Stomach (tissue), 9 donors: ENCODE data around the gene OPALIN. TPM values are rescaled to one million over a fixed set of nuclear protein-coding genes. Genes with fewer than 3 reads are reported as not detected.

ENCODE experiments used
- DNase-seq, 2 donors: peaks; one replicate each; pipeline versions ENCODE4 v3.0.0 to v3.0.0-alpha.2; 2013 to 2019
- H3K27ac ChIP-seq, 5 donors: fragments of 200-600 bp in 4 of 5; sonication (generic) in 4 of 5; one replicate each; pipeline ENCODE4 v1.5.1; 2013 to 2019; ENCODE audit warnings: mild to moderate bottlenecking in 1 of 5, moderate library complexity in 1 of 5
- H3K27me3 ChIP-seq, 3 donors: fragments of 200-600 bp; sonication (generic); one replicate each; pipeline ENCODE4 v1.5.1; 2017 to 2019; ENCODE audit warnings: mixed run types in 1 of 3
- H3K36me3 ChIP-seq, 4 donors: fragments of 200-600 bp; sonication (generic); 1 replicate in 3 of 4; 2 replicates in 1 of 4; pipeline ENCODE4 v1.5.1; 2016 to 2019
- H3K4me1 ChIP-seq, 4 donors: fragments of 200-600 bp; sonication (generic); one replicate each; pipeline ENCODE4 v1.5.1; 2016 to 2019
- H3K4me3 ChIP-seq, 4 donors: fragments of 200-600 bp; sonication (generic) in 3 of 4; one replicate each; pipeline ENCODE4 v1.5.1; 2016 to 2019; ENCODE audit warnings: mild to moderate bottlenecking in 1 of 4
- H3K9me3 ChIP-seq, 4 donors: fragments of 200-600 bp; sonication (generic); one replicate each; pipeline ENCODE4 v1.5.1; 2016 to 2019
- CTCF ChIP-seq, 7 experiments: fragments of 450-650 bp in 4 of 7; fragments of 200-600 bp in 3 of 7; sonication (generic) in 3 of 7; IDR thresholded peaks; one replicate each; pipeline ENCODE4 v1.5.1; 2016 to 2019; ENCODE audit warnings: antibody characterized with exemption in 7 of 7, control low read depth in 2 of 7, mild to moderate bottlenecking in 1 of 7
- EP300 ChIP-seq: sonication (generic); formaldehyde crosslinking; IDR thresholded peaks from one replicate; pipeline ENCODE4 v1.6.1; 2017; ENCODE audit warnings: antibody characterized with exemption
- POLR2A ChIP-seq, 4 donors: fragments of 450-650 bp; IDR thresholded peaks; one replicate each; pipeline ENCODE4 v1.6.1; 2016; ENCODE audit warnings: antibody characterized with exemption in 4 of 4, control low read depth in 2 of 4, mild to moderate bottlenecking in 1 of 4, moderate library complexity in 1 of 4
- POLR2AphosphoS5 ChIP-seq, 3 donors: sonication (generic); formaldehyde crosslinking; IDR thresholded peaks; one replicate each; pipeline ENCODE4 v1.6.1; 2016; ENCODE audit warnings: antibody characterized with exemption in 3 of 3
- WGBS, 5 donors: extraction: QIAGEN DNeasy Blood & Tissue Kit in 3 of 5; methylation state at CpG; one replicate each; pipeline versions ENCODE4 v1.1.5 to v1.1.7; 2013 to 2018; 5-methylcytosine and 5-hydroxymethylcytosine counted together
- intact Hi-C: fragments of 100-400 bp; cut with DNase I; formaldehyde crosslinking; loops from one replicate; pipeline ENCODE4 v1.15.1; 2023; ENCODE audit warnings: low total_unique reads
- polyA plus RNA-seq, 3 donors: library from polyadenylated mRNA; stranded (reverse); fragments of 200-250 nt; gene quantifications; one replicate each; pipeline ENCODE4 v1.2.3, GENCODE V29; 2013
- total RNA-seq, 5 donors: library from RNA; depleted of rRNA; stranded (reverse); fragments of >200 nt; gene quantifications; one replicate each; pipeline versions ENCODE4 v1.1.0 to v1.2.3, GENCODE V29; 2014 to 2016
- donor health status: healthy with polysubstance abuse.
- donor health status: Bipolar disorder and iron deficiency.
- donor health status: healthy.

Gene OPALIN
- total and polyA plus RNA-seq, 8 donors = not detected

- WGBS, 5 donors = 73 to 84% (median 77%) methylated on average over 12 to 15 of the region's 15 CpGs
- Histone ChIP-seq H3K36me3 (no peaks in the 10 kb centered on the region), H3K9me3 (no peaks in the 10 kb centered on the region), H3K4me3 (no peak overlapping the region), H3K27ac (no peak overlapping the region), H3K4me1 (peaks cover 5 to 24% (median 17%) of the 10 kb centered on the region in 4 donors), H3K27me3 (no peaks in the 10 kb centered on the region)
- DNase-seq = no peak
- intact Hi-C loops = no loop called here
- no peak for TF ChIP-seq POLR2AphosphoS5 (IDR thresholded peaks at IDR 0.05)
- TF ChIP-seq CTCF (IDR thresholded peaks at IDR 0.05) = no peak
- no peak for TF ChIP-seq POLR2A (IDR thresholded peaks at IDR 0.05)
- no peak for TF ChIP-seq EP300
Observed at GRCh38 chr10:96378741-96379140, 19.9 kb upstream of the OPALIN start.

GRCh38 chr10:96377816-96378294 lies 19.1 kb upstream of the OPALIN start:
- TF ChIP-seq CTCF (IDR thresholded peaks at IDR 0.05) (no peak), POLR2AphosphoS5 (IDR thresholded peaks at IDR 0.05) (no peak), EP300 (no peak), POLR2A (IDR thresholded peaks at IDR 0.05) (no peak)
- WGBS, 5 donors = 34 to 70% (median 60%) methylated on average over 3 to 6 of the region's 6 CpGs
- Histone ChIP-seq H3K4me1 (peaks cover 5 to 24% (median 17%) of the 10 kb centered on the region in 4 donors), H3K9me3 (no peaks in the 10 kb centered on the region), H3K27ac (no peak overlapping the region), H3K27me3 (no peaks in the 10 kb centered on the region), H3K4me3 (no peak overlapping the region), H3K36me3 (no peaks in the 10 kb centered on the region)
- intact Hi-C loops = no loop called here
- peak in 1 of 2 donors; percentile 59 for DNase-seq

GRCh38 chr10:96376483-96376882 lies 17.7 kb upstream of the OPALIN start:
- no peak overlapping the region for H3K27ac ChIP-seq
- no peaks in the 10 kb centered on the region for H3K9me3 ChIP-seq
- no peaks in the 10 kb centered on the region for H3K36me3 ChIP-seq
- TF ChIP-seq POLR2A (IDR thresholded peaks at IDR 0.05) = no peak
- TF ChIP-seq EP300 = no peak
- TF ChIP-seq POLR2AphosphoS5 (IDR thresholded peaks at IDR 0.05) = no peak
- TF ChIP-seq CTCF (IDR thresholded peaks at IDR 0.05) = no peak
- no peaks in the 10 kb centered on the region for H3K27me3 ChIP-seq
- peaks cover 5 to 24% (median 17%) of the 10 kb centered on the region in 4 donors for H3K4me1 ChIP-seq
- DNase-seq = no peak
- WGBS, 5 donors = 68 to 75% (median 70%) methylated on average over 7 of the region's 7 CpGs
- no peak overlapping the region for H3K4me3 ChIP-seq
- intact Hi-C loops = no loop called here

GRCh38 chr10:96374985-96375830 lies 16.4 kb upstream of the OPALIN start:
- intact Hi-C loops = no loop called here
- Histone ChIP-seq H3K36me3 (no peaks in the 10 kb centered on the region), H3K27me3 (no peaks in the 10 kb centered on the region), H3K4me1 (peaks cover 5 to 24% (median 17%) of the 10 kb centered on the region in 4 donors), H3K4me3 (peak overlapping the region; percentile 30 to 47 (median 43)), H3K27ac (no peak overlapping the region), H3K9me3 (no peaks in the 10 kb centered on the region)
- TF ChIP-seq POLR2AphosphoS5 (IDR thresholded peaks at IDR 0.05) (peak in 2 of 3 donors; percentile 40 to 76), POLR2A (IDR thresholded peaks at IDR 0.05) (no peak), CTCF (IDR thresholded peaks at IDR 0.05) (peak in 5 of 7 experiments; percentile 92 to 96 (median 93))
- DNase-seq = peak; percentile 88 to 95
- 6 to 7% (median 6%) methylated on average over 34 to 36 of the region's 36 CpGs for WGBS, 5 donors
